RWPE2 (cell line): ENCODE measurements around the gene RTL1.

ENCODE experiments used
- ATAC-seq: fragments of 200-7000 bp; cut with Tn5 transposase; 3 replicates; pipeline ENCODE4 v1.9.1; 2021; ENCODE audit warnings: low read depth
- DNase-seq: peaks from one replicate; pipeline ENCODE4 v3.0.0-alpha.2; 2020; ENCODE audit warnings: low spot score
- H3K27ac ChIP-seq: fragments of 450-650 bp; 2 replicates; pipeline ENCODE4 v1.5.1; 2017; ENCODE audit warnings: mild to moderate bottlenecking; ENCODE audit not compliant: poor library complexity, severe bottlenecking
- H3K27me3 ChIP-seq: fragments of 250-450 bp; sonication (Bioruptor Pico); 2 replicates; pipeline ENCODE4 v1.5.1; 2021; ENCODE audit warnings: mild to moderate bottlenecking, moderate library complexity; ENCODE audit not compliant: insufficient read depth, poor library complexity, severe bottlenecking
- H3K36me3 ChIP-seq: fragments of 250-450 bp; sonication (Bioruptor Pico); 2 replicates; pipeline ENCODE4 v1.5.1; 2020; ENCODE audit warnings: low read depth, mild to moderate bottlenecking, moderate library complexity
- H3K4me1 ChIP-seq: fragments of 250-450 bp; sonication (Bioruptor Pico); 2 replicates; pipeline ENCODE4 v1.5.1; 2021; ENCODE audit warnings: mild to moderate bottlenecking, moderate library complexity; ENCODE audit not compliant: insufficient read depth, poor library complexity, severe bottlenecking
- H3K4me3 ChIP-seq: fragments of 250-450 bp; sonication (Bioruptor Pico); 2 replicates; pipeline ENCODE4 v1.5.1; 2021; ENCODE audit warnings: mild to moderate bottlenecking, moderate library complexity; ENCODE audit not compliant: severe bottlenecking
- H3K9me3 ChIP-seq: fragments of 250-450 bp; sonication (Bioruptor Pico); 2 replicates; pipeline ENCODE4 v1.5.1; 2021; ENCODE audit warnings: mild to moderate bottlenecking, moderate library complexity; ENCODE audit not compliant: severe bottlenecking
- CTCF ChIP-seq: fragments of 450-650 bp; IDR thresholded peaks from one replicate; pipeline ENCODE4 v1.5.1; 2017; ENCODE audit warnings: mild to moderate bottlenecking, moderate library complexity; ENCODE audit not compliant: poor library complexity, severe bottlenecking

RTL1 gene

GRCh38 chr14:100851586-100851916 is 52.0 kb downstream of the RTL1 start:
- no peaks in the 10 kb centered on the region for H3K36me3 ChIP-seq
- no peaks in the 10 kb centered on the region for H3K27me3 ChIP-seq
- no peak overlapping the region for H3K27ac ChIP-seq
- no peak for TF ChIP-seq CTCF
- H3K4me3 ChIP-seq = no peak overlapping the region
- DNase-seq (peak; percentile 69), ATAC-seq (no peak)
- H3K9me3 ChIP-seq = no peaks in the 10 kb centered on the region
- peaks cover 9% of the 10 kb centered on the region for H3K4me1 ChIP-seq

GRCh38 chr14:100850841-100851585 is 52.5 kb downstream of the RTL1 start:
- no peaks in the 10 kb centered on the region for H3K9me3 ChIP-seq
- ATAC-seq (peak; percentile 82), DNase-seq (peak; percentile 84)
- H3K4me3 ChIP-seq = no peak overlapping the region
- H3K27ac ChIP-seq = no peak overlapping the region
- H3K4me1 ChIP-seq = peaks cover 9% of the 10 kb centered on the region
- no peaks in the 10 kb centered on the region for H3K27me3 ChIP-seq
- peak; percentile 82 for TF ChIP-seq CTCF
- H3K36me3 ChIP-seq = no peaks in the 10 kb centered on the region

- Histone ChIP-seq H3K4me1 (peaks cover 9% of the 10 kb centered on the region), H3K36me3 (no peaks in the 10 kb centered on the region), H3K4me3 (no peak overlapping the region), H3K27me3 (no peaks in the 10 kb centered on the region), H3K9me3 (no peaks in the 10 kb centered on the region), H3K27ac (no peak overlapping the region)
- DNase-seq (no peak), ATAC-seq (peak; percentile 52)
- no peak for TF ChIP-seq CTCF
Observed at GRCh38 chr14:100849115-100849781, 54.3 kb downstream of the RTL1 start.

GRCh38 chr14:100846309-100846859 is 57.1 kb downstream of the RTL1 start:
- H3K4me1 ChIP-seq = peaks cover 9% of the 10 kb centered on the region
- DNase-seq = peak; percentile 22
- no peak overlapping the region for H3K4me3 ChIP-seq
- no peaks in the 10 kb centered on the region for H3K27me3 ChIP-seq
- no peaks in the 10 kb centered on the region for H3K9me3 ChIP-seq
- ATAC-seq = no peak
- no peak overlapping the region for H3K27ac ChIP-seq
- TF ChIP-seq CTCF = no peak
- H3K36me3 ChIP-seq = no peaks in the 10 kb centered on the region; the same call in 1 of the 2 replicates
